GM12878 (cell line): ENCODE data around the gene LAIR1.

ENCODE experiments used
- POLR2AphosphoS5 ChIP-seq: IDR thresholded peaks from 2 replicates; pipeline ENCODE4 v1.6.1; 2011; ENCODE audit warnings: mild to moderate bottlenecking, low read length, inconsistent platforms
- SUPT20H ChIP-seq: IDR thresholded peaks from 2 replicates; pipeline ENCODE4 v1.6.1; 2011; ENCODE audit warnings: low read depth, mild to moderate bottlenecking, low read length, moderate library complexity, borderline replicate concordance; ENCODE audit not compliant: control insufficient read depth
- TF ChIP-seq, protein P1 (sequence below): IDR thresholded peaks from 2 replicates; pipeline ENCODE4 v1.6.1; 2011; ENCODE audit warnings: low read depth, low read length, improper control_type of control experiment, borderline replicate concordance

DNA sequence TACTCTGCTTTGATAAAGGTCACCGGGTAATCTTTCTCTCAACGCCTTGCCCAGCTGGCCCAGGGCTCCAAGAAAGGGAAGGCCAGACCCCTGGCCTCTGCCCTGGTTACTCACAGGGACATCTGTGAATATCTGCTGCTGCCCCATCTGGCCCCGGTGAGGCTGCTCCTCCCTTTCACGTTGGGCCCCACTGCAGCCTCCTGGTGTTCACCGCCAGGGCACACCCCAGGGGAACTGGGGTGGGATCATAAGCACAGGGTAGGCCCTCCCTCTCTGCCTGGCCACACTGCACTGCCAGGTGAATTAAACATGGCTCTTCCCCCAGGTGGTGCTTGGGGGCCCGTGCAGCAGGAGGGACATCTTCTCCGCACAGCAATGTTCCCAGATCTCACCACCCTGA lies 12.7 kb downstream of the LAIR1 start:
- TF ChIP-seq SUPT20H (no peak), POLR2AphosphoS5 (no peak)
- TF ChIP-seq, protein P1, sequence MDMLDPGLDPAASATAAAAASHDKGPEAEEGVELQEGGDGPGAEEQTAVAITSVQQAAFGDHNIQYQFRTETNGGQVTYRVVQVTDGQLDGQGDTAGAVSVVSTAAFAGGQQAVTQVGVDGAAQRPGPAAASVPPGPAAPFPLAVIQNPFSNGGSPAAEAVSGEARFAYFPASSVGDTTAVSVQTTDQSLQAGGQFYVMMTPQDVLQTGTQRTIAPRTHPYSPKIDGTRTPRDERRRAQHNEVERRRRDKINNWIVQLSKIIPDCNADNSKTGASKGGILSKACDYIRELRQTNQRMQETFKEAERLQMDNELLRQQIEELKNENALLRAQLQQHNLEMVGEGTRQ: no peak
